Fibroblast of skin of left quadriceps (primary cell): ENCODE measurements around the gene GIT2.
"Not testable (repeated sequence)": the region's sequence is repeated elsewhere in the genome, so short reads cannot be mapped to it uniquely, and the experiment has no call there.

ENCODE experiments used
- DNase-seq, 2 experiments: peaks; one replicate each; pipeline ENCODE4 v3.0.0-alpha.2; 2013; ENCODE audit warnings: low read depth in 2 of 2

The GIT2 gene

GRCh38 chr12:109946913-109947312, 49.3 kb downstream of the GIT2 start:
- no peak for DNase-seq

- peak in 1 of 2 experiments; percentile 34 for DNase-seq
Observed at GRCh38 chr12:109946505-109946904, 49.7 kb downstream of the GIT2 start.

- no peak for DNase-seq
Observed at GRCh38 chr12:109944561-109945359, 51.4 kb downstream of the GIT2 start.

GRCh38 chr12:109943811-109944210, 52.4 kb downstream of the GIT2 start:
- no peak for DNase-seq

- DNase-seq = no peak
Observed at GRCh38 chr12:109940339-109940923, 55.7 kb downstream of the GIT2 start.

- DNase-seq = no peak
Observed at GRCh38 chr12:109939504-109939903, 56.7 kb downstream of the GIT2 start.

DNA sequence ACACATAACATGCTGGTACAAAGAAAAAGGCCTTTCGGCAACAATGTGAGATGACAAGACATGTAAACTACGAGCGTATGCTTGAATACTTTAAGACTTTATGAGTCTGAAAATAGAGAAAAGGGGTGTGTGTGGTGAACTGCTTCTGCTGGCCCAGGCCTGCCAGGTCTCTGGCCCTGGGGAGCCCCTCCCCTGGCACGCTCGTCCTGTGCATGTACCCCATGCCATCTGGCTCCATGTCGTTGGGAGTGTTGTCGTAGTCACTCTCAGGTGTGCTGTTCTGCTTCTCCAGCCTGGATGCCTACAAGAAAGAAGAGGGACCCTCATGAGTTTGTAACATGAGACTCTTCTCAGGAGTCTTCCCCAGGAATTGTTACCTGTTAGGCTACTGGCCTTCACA, 57.2 kb downstream of the GIT2 start:
- DNase-seq = no peak

DNA sequence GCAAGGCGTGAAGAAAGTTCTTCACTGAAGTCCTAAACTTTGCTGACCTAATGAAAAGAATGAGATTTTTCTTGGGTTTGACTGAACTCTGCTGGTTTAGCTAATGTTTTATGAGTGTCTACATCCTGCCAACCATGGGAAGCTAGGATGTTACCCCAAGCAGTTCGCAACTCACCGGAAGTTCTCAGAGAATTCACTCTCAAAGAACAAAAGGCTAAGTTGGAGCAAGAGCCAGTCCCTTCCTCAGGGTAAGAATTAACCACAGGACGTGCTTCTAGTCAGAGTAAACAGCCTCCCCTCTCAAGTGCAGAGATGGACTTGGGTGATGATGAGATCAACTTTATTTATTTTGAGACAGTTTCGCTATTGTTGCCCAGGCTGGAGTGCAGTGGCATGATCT, 58.8 kb downstream of the GIT2 start:
- no peak for DNase-seq

GRCh38 chr12:109934026-109934425, 62.1 kb downstream of the GIT2 start:
- no peak for DNase-seq

DNA sequence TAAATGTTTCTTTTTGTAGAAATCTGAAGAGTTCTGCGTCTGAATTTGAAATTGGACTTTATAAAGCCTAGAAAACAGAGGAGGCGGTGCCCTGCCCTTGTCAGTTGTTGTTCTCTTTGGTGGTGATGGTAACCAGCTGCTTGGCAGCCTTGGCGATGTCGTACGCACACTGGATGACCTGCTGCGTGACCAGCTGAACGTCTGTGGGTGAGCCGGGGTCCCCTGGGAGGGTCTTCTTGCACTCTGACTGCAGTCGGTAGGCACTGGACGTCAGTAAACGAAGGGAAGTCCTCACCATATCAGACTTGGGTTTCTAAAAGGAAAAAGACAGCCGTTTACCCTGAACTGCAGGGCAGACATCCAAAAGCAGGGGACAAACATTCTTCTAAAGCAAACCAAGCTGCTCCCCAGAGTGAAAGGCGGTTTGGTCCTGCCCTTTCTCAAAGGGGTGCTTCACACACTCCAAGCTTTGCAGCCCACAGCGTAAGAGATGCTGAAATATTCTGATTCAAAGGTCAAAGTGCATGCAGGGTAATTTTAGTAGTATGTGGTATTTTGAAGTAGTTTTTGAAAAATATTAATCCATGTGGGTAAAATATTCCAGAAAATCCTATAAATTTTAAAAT, 63.2 kb downstream of the GIT2 start:
- DNase-seq = no peak

DNA sequence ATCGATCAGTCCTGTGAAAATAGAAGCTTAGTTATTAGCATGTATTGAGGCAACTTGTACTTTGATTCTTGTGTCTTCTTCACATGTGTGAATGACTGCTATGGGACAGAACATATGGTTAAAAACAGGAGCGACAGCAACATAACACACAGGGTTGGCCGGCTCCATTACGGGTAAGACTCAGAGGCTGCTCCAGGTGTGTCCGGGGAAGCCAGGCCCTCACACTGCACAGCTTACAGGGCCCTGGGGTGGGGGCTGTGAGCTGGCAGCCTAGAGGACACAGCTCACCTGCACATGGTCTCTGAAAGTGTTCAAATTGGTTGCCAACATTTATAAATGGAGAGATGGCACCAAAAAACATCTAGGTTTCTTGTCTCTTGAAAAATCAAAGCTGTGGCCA, 65.0 kb downstream of the GIT2 start:
- DNase-seq = no peak

DNA sequence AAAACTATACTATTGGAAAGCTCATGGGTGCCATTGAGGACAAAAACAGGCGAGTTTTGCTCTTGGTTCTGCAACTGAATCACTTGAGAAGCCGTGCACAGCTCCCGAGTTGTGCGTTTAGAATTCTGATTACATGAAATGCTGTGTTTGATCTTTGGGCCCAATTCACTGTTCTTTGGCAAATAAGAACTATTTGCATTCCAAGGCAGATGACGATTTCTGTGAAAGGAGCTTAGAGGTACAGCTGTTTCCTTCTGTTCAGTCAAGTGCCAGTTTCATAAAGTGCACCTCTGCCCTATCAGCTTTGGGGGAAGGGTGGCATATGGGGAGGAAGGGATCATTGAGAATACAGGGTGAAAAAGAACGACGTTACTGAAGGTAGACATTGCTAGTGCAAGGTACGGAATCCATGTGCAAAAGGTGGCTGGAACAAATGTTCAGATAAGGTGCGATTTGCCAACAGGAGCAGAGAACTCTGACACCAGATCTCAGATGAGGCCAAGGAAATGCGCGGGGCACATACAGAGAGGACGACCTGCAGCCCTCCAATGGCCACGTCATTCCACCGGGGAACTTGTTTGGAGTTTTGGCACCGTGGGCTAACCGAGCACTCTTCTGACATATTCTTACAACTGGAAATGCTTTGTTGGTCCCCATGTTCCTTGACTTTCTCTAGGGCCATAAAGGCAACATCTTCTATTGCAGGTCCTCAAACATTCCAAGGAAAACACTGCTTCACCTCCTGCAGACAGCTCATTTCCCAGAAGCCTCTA, 66.0 kb downstream of the GIT2 start:
- DNase-seq = no peak

GRCh38 chr12:109929326-109929725, 66.8 kb downstream of the GIT2 start:
- not testable (repeated sequence) for DNase-seq

DNA sequence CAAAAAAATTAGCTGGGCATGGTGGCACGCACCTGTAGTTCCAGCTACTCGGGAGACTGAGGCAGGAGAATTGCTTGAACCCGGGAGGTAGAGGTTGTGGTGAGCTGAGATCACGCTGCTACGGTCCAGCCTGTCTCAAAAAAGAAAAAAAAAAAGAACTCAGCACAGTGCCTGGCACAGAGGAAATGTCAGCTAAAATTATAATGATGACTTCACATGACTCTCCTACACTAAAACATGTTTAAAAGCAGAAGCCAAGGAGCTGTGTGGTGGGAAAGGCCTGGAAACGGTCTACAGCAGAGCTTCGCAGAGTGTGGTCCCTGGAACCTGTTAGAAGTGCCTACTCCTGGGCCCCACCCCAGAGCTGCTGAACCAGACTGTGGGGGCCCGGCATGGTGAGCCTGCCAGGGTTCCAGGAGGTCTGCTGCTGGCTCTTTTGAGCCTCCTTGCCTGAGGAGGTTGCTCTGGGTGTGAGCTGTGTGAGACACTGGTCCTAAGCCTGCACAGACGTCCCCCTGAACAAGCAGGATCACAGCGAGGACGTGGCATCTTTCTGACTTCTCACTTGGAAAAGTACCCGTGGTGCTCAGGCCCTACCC, 68.0 kb downstream of the GIT2 start:
- no peak for DNase-seq

DNA sequence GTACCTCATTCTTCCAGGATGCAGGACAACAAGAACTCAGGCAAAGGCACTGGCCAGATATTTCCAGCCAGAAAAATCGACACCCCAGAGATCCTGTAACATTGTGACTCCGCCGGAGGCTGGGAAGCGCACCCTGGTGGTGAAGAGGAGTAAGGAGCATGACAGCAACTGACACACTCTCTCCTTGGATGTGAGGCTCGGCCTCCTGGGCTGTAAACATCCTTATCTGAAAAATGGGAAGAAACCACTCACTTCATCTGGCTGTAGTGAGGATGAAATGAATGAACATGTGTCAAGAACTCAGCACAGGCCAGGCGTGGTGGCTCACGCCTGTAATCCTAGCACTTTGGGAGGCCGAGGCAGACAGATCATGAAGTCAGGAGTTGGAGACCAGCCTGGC, 68.5 kb downstream of the GIT2 start:
- DNase-seq = no peak

- DNase-seq = no peak
Observed at GRCh38 chr12:109926488-109927210, 69.5 kb downstream of the GIT2 start.

- no peak for DNase-seq
Observed at GRCh38 chr12:109926016-109926415, 70.2 kb downstream of the GIT2 start.

DNA sequence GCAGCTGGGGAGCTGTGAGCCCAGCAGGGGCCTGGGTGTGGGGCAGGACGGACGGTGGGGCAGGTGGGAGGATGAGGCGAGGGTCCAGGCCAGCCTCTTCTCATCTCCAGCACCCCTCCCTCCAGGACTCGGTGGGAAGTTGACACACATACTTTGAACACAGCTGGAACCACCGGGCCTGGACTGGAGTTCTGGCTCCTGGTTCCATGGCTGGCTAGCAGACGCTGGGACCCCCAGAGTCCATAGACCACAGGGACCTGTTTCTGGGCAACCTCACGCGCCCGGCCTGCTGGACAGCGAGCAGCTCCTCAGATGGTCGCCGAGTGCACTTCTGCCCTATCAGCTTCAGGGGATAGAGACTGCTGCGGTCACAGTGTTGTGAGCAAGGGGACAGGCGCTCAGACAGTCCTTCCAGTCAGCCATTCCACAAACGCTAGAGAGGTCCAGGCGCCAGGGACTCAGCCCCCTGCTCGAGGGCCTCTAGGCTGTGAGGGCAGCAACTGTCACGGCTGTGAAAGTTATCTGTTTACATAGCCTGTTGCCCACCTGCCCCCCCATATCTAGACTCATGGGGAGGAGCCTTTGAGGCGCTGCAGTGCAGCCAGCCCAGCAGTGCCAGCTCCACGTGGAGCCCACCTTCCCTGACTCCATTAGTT, 70.9 kb downstream of the GIT2 start:
- no peak for DNase-seq

- DNase-seq = no peak
Observed at GRCh38 chr12:109923481-109924245, 72.5 kb downstream of the GIT2 start.

DNA sequence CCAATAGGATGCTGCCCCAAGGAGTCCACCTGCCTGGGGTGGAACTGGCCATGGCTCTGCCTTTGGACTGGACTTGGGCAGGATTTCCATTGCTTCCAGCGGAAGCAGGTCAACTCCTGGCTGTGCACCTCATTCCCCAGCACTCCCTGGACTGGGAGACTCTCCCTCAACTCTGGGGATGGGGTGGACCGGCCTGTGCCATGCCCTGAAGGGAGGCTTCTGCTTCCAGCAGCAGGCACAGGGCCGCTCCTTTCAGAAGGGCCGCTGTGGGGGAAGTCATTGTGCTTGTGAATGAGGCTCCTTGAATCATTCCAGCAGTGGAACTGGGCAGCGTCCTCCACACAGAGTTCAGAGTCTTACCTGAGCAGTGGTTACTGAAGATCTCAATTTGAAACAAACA, 73.1 kb downstream of the GIT2 start:
- no peak for DNase-seq
